ENCODE data around the gene BCR.

BCR gene

GRCh38 chr22:23272834-23273233 lies 92.5 kb downstream of the BCR start:
- no peak for DNase-seq (ENCODE audit: low read depth in 1 of 2, low spot score in 1 of 2)

- no peak for DNase-seq (ENCODE audit: low read depth in 1 of 2, low spot score in 1 of 2)
These were observed 93.3 kb downstream of the BCR start for GRCh38 chr22:23273445-23274145.

- DNase-seq (ENCODE audit: low read depth in 1 of 2, low spot score in 1 of 2): no peak
These were observed 93.8 kb downstream of the BCR start for GRCh38 chr22:23274146-23274526.

DNA sequence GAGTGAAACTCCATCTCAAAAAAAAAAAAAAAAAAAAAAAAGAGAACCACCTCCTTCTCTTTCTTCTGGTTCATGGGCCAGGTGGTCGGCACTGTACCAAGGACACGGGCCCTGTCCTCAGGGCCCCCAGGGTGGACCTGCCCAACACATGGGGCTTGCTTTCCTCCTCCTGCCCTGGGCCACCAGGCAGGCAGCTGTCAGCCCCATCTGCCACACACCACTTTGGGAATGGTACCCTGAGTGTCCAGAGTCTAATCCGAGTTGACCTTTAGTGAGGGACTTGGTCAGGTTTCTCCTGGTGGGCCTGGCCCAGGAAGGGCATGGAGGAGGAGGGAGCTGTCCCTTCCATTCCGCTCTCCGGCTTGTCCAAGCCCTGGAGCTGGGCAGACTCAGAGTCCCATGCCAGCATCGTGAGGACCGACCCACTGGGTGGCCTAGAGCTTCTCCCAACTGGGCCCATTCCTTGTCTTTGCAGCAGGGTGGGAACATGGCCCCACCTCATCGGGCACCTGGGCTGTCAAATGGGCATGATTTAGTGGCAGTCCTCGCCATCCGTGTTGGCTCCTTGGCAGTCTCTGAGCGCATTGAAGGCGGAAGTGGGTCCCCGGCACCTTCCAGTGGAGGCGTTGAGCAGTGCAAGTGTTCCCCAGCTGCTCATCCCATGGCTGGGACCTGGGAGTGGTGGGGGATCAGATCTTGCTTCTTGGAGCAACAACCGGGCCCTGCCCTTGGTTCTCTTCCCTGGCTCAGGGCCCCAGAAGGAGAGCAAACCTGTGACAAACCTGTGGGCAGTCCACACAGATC lies 94.8 kb downstream of the BCR start:
- DNase-seq (ENCODE audit: low read depth in 1 of 2, low spot score in 1 of 2): no peak

DNA sequence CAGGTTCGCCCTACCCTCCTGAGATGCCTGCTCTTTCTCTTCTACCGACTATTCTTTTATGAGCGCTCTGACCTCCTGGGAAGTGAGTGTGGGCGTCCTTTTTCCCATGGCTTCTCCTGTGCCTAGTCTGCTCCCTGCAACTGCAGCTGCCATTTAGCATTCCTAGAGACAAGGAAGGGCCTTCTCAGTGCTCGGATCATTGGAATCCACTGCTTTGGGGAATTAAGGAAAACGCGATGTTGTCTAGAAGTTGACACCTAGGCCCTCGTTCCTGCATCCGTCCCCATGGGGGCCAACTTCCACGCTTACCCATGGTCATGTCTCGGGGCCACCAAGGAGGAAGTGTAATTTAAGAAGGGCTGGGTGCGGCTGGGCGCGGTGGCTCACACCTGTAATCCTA lies 95.4 kb downstream of the BCR start:
- DNase-seq (ENCODE audit: low read depth in 1 of 2, low spot score in 1 of 2): no peak

DNA sequence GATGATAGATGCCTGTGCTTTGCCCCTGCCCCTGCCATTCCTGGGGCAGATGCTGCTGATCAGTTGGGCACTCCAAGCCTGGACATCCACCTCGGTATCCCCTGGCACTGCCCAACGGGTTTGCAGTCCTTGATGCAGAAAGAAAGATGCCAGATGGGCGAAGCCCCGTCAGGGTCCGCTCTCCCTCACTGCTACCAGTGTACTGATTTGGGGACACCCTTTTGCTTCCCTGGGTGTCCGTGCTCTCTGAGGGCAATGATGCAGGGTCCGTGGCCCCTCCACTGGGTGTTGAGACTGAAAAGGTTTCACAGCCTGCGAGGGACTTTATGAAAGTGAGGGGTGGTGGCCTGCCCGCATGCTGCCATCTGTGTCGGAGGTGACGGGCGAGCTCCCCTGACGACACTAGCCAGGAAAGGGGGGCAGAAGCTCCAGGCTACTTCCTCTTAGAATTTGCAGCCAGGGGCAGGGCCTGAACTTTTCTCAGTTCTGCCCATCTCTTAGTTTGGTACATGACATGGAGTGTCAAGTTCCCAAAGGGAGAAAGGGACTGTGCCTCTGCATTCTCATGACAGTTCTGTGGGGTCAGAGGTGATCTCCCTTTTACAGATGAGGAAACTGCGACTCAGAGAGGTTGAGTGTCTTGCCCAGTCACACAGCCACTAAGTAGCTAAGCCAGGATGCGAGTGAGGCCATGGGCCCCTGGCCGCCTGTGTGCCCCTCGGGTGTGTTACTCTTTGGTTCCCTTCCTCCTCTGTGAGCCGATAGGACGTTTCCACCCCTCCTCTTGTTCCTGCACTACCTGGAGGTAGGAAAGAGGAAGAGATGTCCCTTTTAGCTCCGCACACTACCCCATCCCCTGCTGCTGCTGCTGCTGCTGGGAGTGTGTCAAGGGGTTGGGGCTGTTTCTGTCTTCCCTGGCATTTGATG lies 96.6 kb downstream of the BCR start:
- DNase-seq (ENCODE audit: low read depth in 1 of 2, low spot score in 1 of 2): no peak

GRCh38 chr22:23277583-23278295 lies 97.4 kb downstream of the BCR start:
- DNase-seq (ENCODE audit: low read depth in 1 of 2, low spot score in 1 of 2): no peak

DNA sequence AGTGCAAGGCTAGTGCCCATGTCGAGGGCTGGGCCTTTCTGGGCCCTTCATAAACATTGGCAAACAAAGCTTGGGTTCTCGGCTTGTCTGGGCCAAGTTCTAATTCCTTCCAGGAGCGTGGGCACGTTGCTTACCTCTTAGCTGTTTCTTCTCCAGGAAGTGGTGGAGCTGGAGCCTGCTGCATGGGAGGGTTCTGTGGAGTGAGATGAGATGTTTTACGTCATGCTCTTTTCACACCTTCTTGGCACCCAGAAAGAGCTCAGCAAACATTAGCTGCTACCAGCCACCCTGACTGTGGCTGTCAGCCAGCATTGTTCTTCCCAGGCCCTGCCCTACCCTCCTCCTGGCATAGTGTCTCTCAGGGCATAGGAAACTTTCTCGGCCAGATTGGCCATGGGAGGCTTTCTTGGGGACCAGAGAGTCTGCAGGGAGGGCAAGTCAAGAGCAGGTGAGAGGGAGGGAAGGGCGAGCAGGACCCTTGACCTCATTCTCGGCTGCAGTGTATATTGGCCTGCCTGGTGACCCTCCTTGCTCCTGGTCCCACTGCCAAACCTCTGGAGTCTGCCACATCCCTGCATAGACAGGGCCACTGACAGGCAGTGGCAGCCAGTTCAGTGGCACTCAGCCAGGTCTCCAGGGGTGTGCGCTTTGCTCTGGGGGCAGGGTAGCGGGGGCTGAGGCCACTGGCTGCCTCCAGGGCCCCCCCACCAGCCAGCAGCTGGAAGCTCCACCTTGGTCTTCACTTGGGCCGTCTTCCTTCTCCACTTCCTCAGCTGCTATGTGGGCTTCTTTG lies 98.8 kb downstream of the BCR start:
- no peak for DNase-seq (ENCODE audit: low read depth in 1 of 2, low spot score in 1 of 2)

DNA sequence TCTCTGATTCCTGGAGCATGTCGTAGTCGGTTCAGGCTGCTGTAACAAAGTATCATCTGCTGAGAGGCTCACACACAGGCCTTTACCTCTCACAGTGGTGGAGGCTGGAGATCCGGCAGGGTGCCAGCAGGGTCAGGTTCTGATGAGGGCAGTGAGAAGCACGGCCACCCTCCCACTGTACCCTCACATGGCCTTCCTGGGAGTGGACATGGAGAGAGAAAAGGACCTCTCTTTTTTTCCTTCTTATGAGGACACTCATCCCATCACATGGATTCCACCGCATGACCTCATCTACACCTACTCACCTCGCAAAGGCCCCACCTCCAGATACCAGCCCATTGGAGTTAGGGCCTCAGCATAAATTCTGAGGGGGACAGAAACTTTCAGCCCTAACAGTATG lies 99.5 kb downstream of the BCR start:
- no peak for DNase-seq (ENCODE audit: low read depth in 1 of 2, low spot score in 1 of 2)

DNA sequence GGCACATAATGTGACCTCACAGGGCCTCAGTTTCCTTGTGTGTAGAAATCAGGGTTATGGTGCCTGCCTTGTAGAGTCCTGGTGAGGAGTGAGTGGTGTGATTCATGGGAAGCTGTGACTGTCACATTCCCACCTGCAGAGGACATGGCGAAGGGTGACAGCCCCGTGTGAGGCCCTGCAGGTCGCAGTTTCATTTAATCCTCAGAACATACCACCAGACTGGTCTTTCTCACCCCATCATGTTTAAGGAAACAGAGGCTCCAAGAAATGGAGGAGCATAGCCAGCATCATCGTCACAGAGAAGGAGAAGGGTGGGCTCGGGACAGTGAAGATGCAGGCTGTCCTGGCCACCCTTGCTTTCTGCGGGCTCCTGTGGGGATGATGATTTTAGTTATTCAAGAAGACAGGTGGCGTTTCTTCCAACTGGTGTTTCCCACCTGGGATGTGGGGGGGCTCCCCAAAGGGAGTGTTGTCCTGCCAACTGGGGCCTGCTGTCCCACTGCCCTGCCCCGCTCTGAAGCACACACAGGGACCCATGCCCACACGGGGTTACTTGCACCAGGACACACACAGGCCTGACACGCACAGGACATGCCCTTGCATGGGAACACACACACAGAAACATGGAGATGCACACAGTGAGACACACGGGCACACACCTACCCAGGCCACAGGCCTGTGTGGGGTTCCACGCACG lies 100.2 kb downstream of the BCR start:
- DNase-seq (ENCODE audit: low read depth in 1 of 2, low spot score in 1 of 2): no peak

GRCh38 chr22:23281053-23281405 lies 100.7 kb downstream of the BCR start:
- no peak for DNase-seq (ENCODE audit: low read depth in 1 of 2, low spot score in 1 of 2)

DNA sequence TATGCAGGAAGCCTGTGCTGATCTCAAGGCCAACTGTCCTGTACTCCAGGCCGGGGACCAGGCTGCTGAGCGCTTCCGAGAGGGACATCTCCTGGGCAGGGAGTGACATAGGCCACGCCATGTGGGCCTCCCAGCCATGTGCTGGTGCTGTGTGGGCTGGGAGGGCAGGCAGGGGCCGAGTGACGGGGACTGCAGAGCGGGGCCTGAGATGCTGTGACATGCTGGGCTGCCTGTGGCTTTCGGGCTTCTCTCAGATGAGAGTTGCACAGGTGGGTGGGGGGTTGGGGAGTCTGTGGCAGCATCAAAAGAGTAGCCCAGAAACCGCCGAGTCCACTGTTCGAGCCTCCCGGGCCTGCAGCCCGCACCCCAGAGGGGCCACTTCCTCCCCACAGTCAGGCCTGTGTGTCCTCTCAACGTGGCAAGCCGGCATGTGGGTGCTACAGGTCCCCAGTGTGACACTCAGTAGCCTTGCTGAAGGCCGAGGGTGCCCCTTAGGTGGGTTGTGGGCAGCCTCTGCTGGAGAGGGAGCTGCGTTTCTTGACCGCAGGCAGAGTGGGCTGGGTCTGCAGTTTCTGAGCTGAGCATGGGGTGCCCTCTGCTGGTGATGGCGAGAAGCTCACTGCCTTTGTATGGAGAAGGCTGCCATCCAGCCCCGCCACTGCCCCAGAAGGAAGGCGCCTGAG lies 101.2 kb downstream of the BCR start:
- DNase-seq (ENCODE audit: low read depth in 1 of 2, low spot score in 1 of 2): peak; percentile 57 to 66

DNA sequence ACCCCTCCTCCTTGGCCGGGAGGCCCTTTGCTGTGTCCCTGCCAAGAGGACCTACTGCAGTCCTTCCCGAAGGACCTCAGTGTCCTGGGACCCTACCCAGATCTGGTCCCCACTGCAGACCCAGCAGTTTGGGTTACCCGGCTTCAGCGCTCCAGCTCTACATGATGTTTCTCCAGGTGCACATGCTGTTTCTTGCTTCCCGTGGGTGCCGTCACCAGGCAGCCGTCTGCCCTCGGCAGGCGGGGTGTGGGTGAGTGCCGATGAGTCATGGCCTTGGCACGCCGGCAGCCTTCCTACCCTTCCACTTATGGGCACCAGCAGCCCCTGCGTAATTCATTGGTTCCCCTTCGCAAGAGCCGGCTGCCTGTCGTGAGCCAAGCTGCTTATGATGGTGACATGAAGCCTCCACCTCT lies 101.8 kb downstream of the BCR start:
- DNase-seq (ENCODE audit: low read depth in 1 of 2, low spot score in 1 of 2): no peak

GRCh38 chr22:23282516-23282915 lies 102.2 kb downstream of the BCR start:
- no peak for DNase-seq (ENCODE audit: low read depth in 1 of 2, low spot score in 1 of 2)

GRCh38 chr22:23282986-23283385 lies 102.7 kb downstream of the BCR start:
- no peak for DNase-seq (ENCODE audit: low read depth in 1 of 2, low spot score in 1 of 2)

- no peak for DNase-seq (ENCODE audit: low read depth in 1 of 2, low spot score in 1 of 2)
These were observed 103.5 kb downstream of the BCR start for GRCh38 chr22:23283591-23284503.

DNA sequence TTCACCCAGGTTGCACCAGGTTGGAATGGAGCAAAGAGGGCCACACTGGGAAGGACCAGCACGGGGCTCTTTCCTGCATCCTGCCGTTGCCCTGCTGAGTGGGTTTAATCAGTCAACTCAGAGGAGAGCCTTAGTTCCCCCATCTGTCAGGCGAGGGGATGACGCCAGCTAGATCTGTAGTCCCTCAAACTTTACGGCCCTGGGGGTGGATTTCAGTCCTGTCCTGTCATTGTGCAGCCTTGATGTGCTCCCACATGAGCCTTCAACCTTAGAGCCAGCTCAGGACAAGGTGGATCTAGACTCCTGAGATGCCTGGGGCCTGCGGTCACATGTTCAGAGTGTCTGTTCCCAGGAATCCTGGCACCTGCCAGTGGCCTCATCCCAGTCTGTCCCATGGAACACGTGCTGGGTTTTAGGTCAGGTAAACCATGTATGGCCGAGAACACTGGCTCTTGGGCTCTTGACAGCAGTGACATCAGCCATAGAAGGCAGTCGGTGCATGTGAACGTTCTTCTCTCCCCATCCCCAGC lies 104.3 kb downstream of the BCR start:
- DNase-seq (ENCODE audit: low read depth in 1 of 2, low spot score in 1 of 2): no peak

DNA sequence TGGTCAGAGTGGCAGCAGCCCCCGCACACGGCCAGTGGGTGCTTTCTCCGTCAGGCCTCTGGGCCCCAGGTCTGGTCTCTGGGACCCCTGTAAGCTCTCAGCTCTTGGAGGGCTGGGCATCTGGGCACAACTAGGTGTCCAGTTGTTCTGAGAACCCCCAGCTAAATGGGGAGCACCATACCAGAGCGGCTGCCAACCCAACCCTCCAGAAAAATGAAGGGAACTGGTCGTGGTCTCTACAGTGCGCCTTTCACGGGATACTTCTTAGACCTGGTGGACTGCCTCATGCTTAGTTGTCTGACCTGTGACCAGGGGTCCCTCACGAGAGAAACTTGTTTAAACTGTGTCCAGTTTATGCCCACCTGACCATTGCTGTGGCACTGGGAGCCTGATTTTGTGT lies 104.9 kb downstream of the BCR start:
- DNase-seq (ENCODE audit: low read depth in 1 of 2, low spot score in 1 of 2): no peak

Data from activated T-helper 1 cell treated with anti-CD3 and anti-CD28 coated beads, Interleukin-2, amount 50 U/mL, for 16 hours (primary cell).